Type B pancreatic cell (in vitro differentiated cells): Measurements from ENCODE around the gene PFKFB3. TPM values are rescaled to one million over a fixed set of nuclear protein-coding genes. Genes with fewer than 3 reads are reported as not detected.

ENCODE experiments used
- DNase-seq: peaks from one replicate; pipeline ENCODE4 v3.0.0; 2021; ENCODE audit warnings: mixed read lengths; ENCODE audit not compliant: unreplicated experiment; ENCODE audit errors: extremely low spot score
- H3K27ac Mint-ChIP-seq: 2 replicates; pipeline ENCODE4 v1.8.0; 2021; ENCODE audit warnings: mild to moderate bottlenecking, mixed read lengths
- H3K27me3 Mint-ChIP-seq: 2 replicates; pipeline ENCODE4 v1.8.0; 2021; ENCODE audit warnings: mixed read lengths
- H3K36me3 Mint-ChIP-seq: 2 replicates; pipeline ENCODE4 v1.8.0; 2021; ENCODE audit warnings: mixed read lengths
- H3K4me1 Mint-ChIP-seq: one replicate; pipeline ENCODE4 v1.8.0; 2021; ENCODE audit warnings: mixed read lengths; ENCODE audit not compliant: unreplicated experiment
- H3K4me3 Mint-ChIP-seq: 2 replicates; pipeline ENCODE4 v1.8.0; 2021; ENCODE audit warnings: mild to moderate bottlenecking, mixed read lengths
- H3K9me3 Mint-ChIP-seq: 2 replicates; pipeline ENCODE4 v1.8.0; 2021; ENCODE audit warnings: mixed read lengths
- total RNA-seq: library from RNA; stranded (reverse); gene quantifications from 2 replicates; pipeline ENCODE4 v1.2.1, GENCODE V29; 2021; ENCODE audit warnings: low replicate concordance
- TF ChIP-seq, protein P1 (sequence below): fragments of 200-600 bp; sonication (generic); conservative IDR thresholded peaks from 2 replicates; pipeline ENCODE4 v1.5.0; 2021; ENCODE audit warnings: antibody characterized with exemption, mild to moderate bottlenecking

PFKFB3 gene
- total RNA-seq, 1 donor from 2014 or later: 30.2 TPM

- no peaks in the 10 kb centered on the region for H3K4me1 Mint-ChIP-seq
- H3K4me3 Mint-ChIP-seq: no peak overlapping the region
- TF ChIP-seq, protein P1, sequence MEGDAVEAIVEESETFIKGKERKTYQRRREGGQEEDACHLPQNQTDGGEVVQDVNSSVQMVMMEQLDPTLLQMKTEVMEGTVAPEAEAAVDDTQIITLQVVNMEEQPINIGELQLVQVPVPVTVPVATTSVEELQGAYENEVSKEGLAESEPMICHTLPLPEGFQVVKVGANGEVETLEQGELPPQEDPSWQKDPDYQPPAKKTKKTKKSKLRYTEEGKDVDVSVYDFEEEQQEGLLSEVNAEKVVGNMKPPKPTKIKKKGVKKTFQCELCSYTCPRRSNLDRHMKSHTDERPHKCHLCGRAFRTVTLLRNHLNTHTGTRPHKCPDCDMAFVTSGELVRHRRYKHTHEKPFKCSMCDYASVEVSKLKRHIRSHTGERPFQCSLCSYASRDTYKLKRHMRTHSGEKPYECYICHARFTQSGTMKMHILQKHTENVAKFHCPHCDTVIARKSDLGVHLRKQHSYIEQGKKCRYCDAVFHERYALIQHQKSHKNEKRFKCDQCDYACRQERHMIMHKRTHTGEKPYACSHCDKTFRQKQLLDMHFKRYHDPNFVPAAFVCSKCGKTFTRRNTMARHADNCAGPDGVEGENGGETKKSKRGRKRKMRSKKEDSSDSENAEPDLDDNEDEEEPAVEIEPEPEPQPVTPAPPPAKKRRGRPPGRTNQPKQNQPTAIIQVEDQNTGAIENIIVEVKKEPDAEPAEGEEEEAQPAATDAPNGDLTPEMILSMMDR: no peak
- peaks cover 14% of the 10 kb centered on the region for H3K36me3 Mint-ChIP-seq
- no peaks in the 10 kb centered on the region for H3K27me3 Mint-ChIP-seq
- no peaks in the 10 kb centered on the region for H3K9me3 Mint-ChIP-seq
- DNase-seq: no peak
- H3K27ac Mint-ChIP-seq: no peak overlapping the region
These were observed 25.3 kb downstream of the PFKFB3 start for GRCh38 chr10:6228010-6228511.

- H3K9me3 Mint-ChIP-seq: no peaks in the 10 kb centered on the region
- no peaks in the 10 kb centered on the region for H3K4me1 Mint-ChIP-seq
- no peaks in the 10 kb centered on the region for H3K27me3 Mint-ChIP-seq
- no peak overlapping the region for H3K4me3 Mint-ChIP-seq
- DNase-seq: no peak
- H3K27ac Mint-ChIP-seq: no peak overlapping the region
- H3K36me3 Mint-ChIP-seq: peaks cover 14% of the 10 kb centered on the region
- TF ChIP-seq, protein P1: no peak
These were observed 25.9 kb downstream of the PFKFB3 start for GRCh38 chr10:6228647-6229046.

- no peak for DNase-seq
- Mint-ChIP-seq H3K4me1 (no peaks in the 10 kb centered on the region), H3K9me3 (no peaks in the 10 kb centered on the region), H3K4me3 (no peak overlapping the region), H3K27ac (no peak overlapping the region), H3K27me3 (no peaks in the 10 kb centered on the region), H3K36me3 (peaks cover 14% of the 10 kb centered on the region)
- TF ChIP-seq, protein P1: no peak
These were observed 26.6 kb downstream of the PFKFB3 start for GRCh38 chr10:6229290-6229689.

- Mint-ChIP-seq H3K27me3 (no peaks in the 10 kb centered on the region), H3K9me3 (no peaks in the 10 kb centered on the region), H3K36me3 (peaks cover 14% of the 10 kb centered on the region), H3K4me1 (peaks cover 4% of the 10 kb centered on the region), H3K27ac (no peak overlapping the region), H3K4me3 (no peak overlapping the region)
- no peak for DNase-seq
- TF ChIP-seq, protein P1: no peak
These were observed 27.0 kb downstream of the PFKFB3 start for GRCh38 chr10:6229746-6230145.

DNA sequence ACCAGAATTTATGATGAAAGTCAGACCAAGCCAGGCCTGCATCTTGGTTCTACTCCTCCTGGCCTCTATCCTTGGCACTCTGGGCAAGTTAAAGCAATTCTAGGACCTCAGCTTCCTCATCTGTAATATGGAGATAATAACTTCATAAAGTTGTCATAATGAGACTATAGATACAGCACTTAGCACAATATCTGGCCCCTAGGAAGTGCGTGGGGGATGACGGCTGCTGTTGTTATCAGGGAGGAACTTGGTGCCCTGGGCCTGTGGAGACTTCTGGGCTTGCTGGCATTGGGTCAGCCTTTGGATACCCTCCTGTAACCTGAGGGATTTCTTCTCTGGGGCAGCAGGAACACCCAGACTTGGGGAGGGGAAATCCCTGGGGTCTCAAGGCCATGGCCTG is 27.6 kb downstream of the PFKFB3 start:
- H3K4me3 Mint-ChIP-seq: no peak overlapping the region
- no peak overlapping the region for H3K27ac Mint-ChIP-seq
- DNase-seq: no peak
- H3K4me1 Mint-ChIP-seq: peaks cover 4% of the 10 kb centered on the region
- no peaks in the 10 kb centered on the region for H3K27me3 Mint-ChIP-seq
- peaks cover 17% of the 10 kb centered on the region for H3K36me3 Mint-ChIP-seq
- H3K9me3 Mint-ChIP-seq: no peaks in the 10 kb centered on the region
- TF ChIP-seq, protein P1: no peak

DNA sequence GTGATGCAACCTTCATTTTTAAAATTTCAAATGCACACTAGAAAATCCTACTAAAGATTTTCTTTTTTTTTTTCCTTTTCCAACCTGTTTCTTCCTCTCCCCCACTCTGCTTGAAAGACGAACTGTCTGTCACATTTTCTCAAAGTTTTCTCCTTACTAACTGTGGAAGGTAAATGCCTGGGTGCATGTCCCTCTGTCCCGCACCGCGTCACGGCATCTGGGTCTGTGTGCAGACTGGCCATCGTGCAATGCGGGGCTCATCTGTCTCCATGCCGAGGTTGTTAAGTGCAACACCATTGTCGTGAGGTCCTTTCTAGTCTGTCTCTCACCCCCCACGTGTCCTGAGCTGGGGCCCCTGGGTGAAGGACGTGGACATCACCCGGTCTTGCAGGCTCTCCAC is 28.4 kb downstream of the PFKFB3 start:
- TF ChIP-seq, protein P1: no peak
- H3K27me3 Mint-ChIP-seq: no peaks in the 10 kb centered on the region
- no peak overlapping the region for H3K4me3 Mint-ChIP-seq
- no peak for DNase-seq
- no peaks in the 10 kb centered on the region for H3K9me3 Mint-ChIP-seq
- peaks cover 14% of the 10 kb centered on the region for H3K36me3 Mint-ChIP-seq
- H3K4me1 Mint-ChIP-seq: peaks cover 4% of the 10 kb centered on the region
- no peak overlapping the region for H3K27ac Mint-ChIP-seq
